ENCODE data around the gene FBXL17.

Gene FBXL17

DNA sequence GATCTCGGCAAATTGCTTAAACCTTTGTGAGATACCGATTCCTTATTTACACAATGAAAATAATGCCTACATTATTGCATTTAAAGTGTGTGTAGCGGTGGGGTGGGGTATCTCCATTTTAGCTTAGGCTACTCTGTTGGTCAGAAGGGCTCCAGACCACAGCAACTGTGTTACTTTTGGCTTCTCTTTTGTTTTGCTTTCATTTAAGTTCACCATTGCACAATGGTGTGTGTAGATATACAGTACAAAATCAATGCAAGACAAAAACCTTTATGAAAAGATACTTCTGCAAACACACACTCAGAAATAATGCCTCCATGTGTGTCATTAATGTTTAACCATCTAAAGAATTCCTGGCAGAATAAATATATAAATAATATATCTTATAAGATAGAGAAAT lies 279.4 kb downstream of the FBXL17 start:
- H3K4me1 ChIP-seq (ENCODE audit: insufficient read depth, low read length) = peaks cover 9% of the 10 kb centered on the region
- H3K9me3 ChIP-seq (ENCODE audit: low read length) = no peaks in the 10 kb centered on the region
- H2AFZ ChIP-seq (ENCODE audit: low read depth, low read length) = no peak overlapping the region
- no peaks in the 10 kb centered on the region for H3K36me3 ChIP-seq (ENCODE audit: insufficient read depth, low read length)
- no peaks in the 10 kb centered on the region for H3K27me3 ChIP-seq (ENCODE audit: insufficient read depth, low read length)
- H3K4me3 ChIP-seq (ENCODE audit: low read length) = no peak overlapping the region

DNA sequence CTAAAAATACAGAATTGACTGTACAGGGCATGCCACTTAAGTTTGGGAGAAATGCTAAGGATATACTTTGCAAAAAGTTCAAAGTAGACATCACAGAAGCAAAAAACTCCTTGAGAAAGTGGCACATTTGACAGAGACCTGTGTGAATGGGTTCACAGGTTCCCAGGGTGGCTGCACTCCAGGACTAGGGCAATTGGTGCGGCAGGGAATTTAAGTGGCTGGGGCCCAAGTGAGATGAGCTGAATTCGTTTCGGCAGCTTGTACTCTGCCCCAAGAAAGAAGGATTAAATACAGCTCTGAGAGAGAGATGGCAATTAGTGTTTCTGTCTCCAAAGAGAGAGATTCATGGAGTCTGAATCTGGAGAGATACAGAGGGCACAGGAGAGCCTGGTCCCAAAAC lies 280.1 kb downstream of the FBXL17 start:
- H3K27me3 ChIP-seq (ENCODE audit: insufficient read depth, low read length) = no peaks in the 10 kb centered on the region
- H3K36me3 ChIP-seq (ENCODE audit: insufficient read depth, low read length) = no peaks in the 10 kb centered on the region

DNA sequence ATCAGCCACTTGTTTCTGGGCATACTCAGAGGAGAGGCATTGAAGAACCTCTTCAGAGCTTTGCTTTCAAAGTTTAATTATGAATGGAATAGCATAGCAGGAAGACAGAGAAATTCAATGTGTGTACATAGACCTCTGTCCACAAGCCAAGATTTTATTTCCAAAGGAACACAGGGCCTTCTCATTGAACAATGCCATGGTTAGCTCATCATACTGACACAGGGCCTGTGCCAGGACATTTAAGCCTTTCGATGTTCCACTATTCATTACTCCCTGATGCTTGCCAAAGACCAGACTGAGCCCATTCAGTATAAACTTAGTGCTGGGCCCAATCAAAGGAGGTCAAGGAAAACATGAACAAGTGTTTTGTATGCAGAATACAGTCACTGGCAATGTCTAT lies 280.8 kb downstream of the FBXL17 start:
- Histone ChIP-seq H2AFZ (ENCODE audit: low read depth, low read length) (no peak overlapping the region), H3K27me3 (ENCODE audit: insufficient read depth, low read length) (no peaks in the 10 kb centered on the region), H3K9me3 (ENCODE audit: low read length) (no peaks in the 10 kb centered on the region)

More for the DNA sequence above, 280.1 kb downstream of the FBXL17 start:
- Histone ChIP-seq H2AFZ (ENCODE audit: low read depth, low read length) (no peak overlapping the region), H3K9me3 (ENCODE audit: low read length) (no peaks in the 10 kb centered on the region), H3K4me3 (ENCODE audit: low read length) (no peak overlapping the region), H3K4me1 (ENCODE audit: insufficient read depth, low read length) (peaks cover 9% of the 10 kb centered on the region)

DNA sequence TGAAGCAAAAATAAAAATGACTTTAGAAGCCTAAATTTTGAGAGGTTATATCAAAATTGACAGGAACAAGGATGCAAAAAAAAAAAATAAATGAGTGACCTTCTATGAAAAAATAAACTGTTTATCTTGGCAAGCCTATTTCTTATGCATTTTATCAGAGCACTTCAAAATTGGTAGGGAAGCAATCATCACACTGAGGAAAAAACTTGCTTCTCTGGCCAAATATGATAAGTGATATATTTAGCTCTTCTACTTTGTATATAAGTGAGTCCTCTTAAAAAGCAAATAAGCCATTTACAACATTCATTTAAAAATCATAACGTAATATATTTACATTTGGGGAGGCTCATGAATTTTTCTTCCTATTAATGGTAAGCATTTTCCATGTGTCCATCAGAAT lies 287.1 kb downstream of the FBXL17 start:
- H3K4me1 ChIP-seq (ENCODE audit: insufficient read depth, low read length) = no peaks in the 10 kb centered on the region
- no peaks in the 10 kb centered on the region for H3K27me3 ChIP-seq (ENCODE audit: insufficient read depth, low read length)
- no peak overlapping the region for H3K4me3 ChIP-seq (ENCODE audit: low read length)
- H2AFZ ChIP-seq (ENCODE audit: low read depth, low read length) = no peak overlapping the region
- no peaks in the 10 kb centered on the region for H3K36me3 ChIP-seq (ENCODE audit: insufficient read depth, low read length)
- no peaks in the 10 kb centered on the region for H3K9me3 ChIP-seq (ENCODE audit: low read length)

More for the DNA sequence above, 280.8 kb downstream of the FBXL17 start:
- H3K4me1 ChIP-seq (ENCODE audit: insufficient read depth, low read length) = peaks cover 9% of the 10 kb centered on the region
- no peak overlapping the region for H3K4me3 ChIP-seq (ENCODE audit: low read length)
- no peaks in the 10 kb centered on the region for H3K36me3 ChIP-seq (ENCODE audit: insufficient read depth, low read length)

DNA sequence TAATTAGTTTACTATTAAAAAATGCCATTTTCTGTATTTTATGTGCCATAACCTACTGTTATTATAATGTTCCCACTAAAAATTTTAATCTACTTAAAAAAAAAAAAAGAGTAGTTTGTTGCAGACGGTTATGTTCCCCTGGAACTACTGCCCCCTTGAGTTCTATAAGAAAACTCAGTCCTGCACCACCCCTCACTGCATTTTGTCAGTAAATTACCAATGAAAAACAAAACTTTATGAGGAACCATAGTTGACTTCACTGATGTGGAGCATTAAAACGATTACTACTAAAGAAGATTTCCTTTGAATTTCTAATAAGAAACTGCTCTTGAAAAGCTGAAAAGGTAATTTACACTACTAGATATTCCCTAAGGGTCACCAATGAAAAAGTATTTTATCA lies 288.7 kb downstream of the FBXL17 start:
- Histone ChIP-seq H2AFZ (ENCODE audit: low read depth, low read length) (no peak overlapping the region), H3K4me3 (ENCODE audit: low read length) (no peak overlapping the region), H3K9me3 (ENCODE audit: low read length) (no peaks in the 10 kb centered on the region), H3K27me3 (ENCODE audit: insufficient read depth, low read length) (no peaks in the 10 kb centered on the region), H3K36me3 (ENCODE audit: insufficient read depth, low read length) (no peaks in the 10 kb centered on the region), H3K4me1 (ENCODE audit: insufficient read depth, low read length) (no peaks in the 10 kb centered on the region)

DNA sequence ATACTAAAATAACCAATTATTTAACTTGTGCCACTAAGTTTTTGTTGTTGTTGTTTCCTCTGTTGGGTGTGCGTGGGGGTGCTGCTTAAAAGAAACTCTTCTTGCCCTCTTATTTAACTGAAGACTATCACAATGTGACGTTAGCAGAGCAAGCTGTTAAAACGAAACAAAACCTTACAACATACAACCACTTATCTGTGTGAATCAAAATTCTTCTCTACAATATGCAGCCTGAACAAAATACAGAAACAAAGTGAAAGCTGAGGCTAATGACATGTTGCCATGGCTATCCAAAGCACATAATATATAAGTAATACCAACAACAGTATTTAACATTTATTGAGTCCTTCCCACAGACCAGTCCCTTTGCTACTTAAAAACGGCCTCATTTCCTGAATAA lies 291.0 kb downstream of the FBXL17 start:
- no peaks in the 10 kb centered on the region for H3K27me3 ChIP-seq (ENCODE audit: insufficient read depth, low read length)
- no peaks in the 10 kb centered on the region for H3K4me1 ChIP-seq (ENCODE audit: insufficient read depth, low read length)
- H2AFZ ChIP-seq (ENCODE audit: low read depth, low read length) = no peak overlapping the region
- no peaks in the 10 kb centered on the region for H3K36me3 ChIP-seq (ENCODE audit: insufficient read depth, low read length)
- H3K4me3 ChIP-seq (ENCODE audit: low read length) = no peak overlapping the region
- H3K9me3 ChIP-seq (ENCODE audit: low read length) = no peaks in the 10 kb centered on the region

DNA sequence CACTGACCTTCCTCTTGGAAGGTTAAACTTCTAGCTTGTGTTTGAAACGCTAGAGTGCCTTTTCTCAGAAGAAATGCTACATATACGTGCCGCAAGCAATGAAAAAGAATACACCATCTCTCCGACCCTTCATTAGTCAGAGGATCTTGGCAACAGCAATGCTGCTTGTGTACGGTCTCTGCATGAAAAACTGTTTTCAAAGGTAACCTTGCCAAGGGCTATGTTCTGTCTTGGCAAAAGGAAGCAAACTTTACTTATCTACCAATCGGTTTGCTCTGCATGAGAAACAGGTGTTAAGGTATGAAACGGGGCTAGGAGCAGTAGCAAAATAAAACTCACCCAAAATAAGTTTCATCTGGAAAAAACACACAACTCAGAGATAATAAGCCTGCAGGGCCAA lies 297.8 kb downstream of the FBXL17 start:
- Histone ChIP-seq H3K9me3 (ENCODE audit: low read length) (no peaks in the 10 kb centered on the region), H2AFZ (ENCODE audit: low read depth, low read length) (no peak overlapping the region), H3K4me3 (ENCODE audit: low read length) (no peak overlapping the region), H3K27me3 (ENCODE audit: insufficient read depth, low read length) (no peaks in the 10 kb centered on the region), H3K4me1 (ENCODE audit: insufficient read depth, low read length) (peaks cover 7% of the 10 kb centered on the region), H3K36me3 (ENCODE audit: insufficient read depth, low read length) (no peaks in the 10 kb centered on the region)

DNA sequence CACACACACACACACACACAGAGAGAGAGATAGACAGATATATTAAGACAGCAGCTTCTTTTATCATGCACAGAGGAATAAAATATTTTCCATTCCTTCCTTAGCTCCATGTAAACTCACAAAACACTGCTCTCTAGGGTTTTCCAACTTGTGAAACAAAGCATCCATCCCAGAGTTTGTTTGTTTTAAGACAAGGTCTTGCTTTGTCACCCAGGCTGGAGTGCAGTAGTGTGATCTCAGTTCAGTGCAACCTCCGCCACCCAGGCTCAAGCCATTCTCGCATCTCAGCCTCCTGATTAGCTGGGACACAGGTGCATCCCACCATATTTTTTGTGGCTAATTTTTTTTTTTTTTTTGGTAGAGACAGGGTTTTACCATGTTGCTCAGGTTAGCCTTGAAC lies 298.7 kb downstream of the FBXL17 start:
- Histone ChIP-seq H3K27me3 (ENCODE audit: insufficient read depth, low read length) (no peaks in the 10 kb centered on the region), H3K36me3 (ENCODE audit: insufficient read depth, low read length) (no peaks in the 10 kb centered on the region), H3K4me1 (ENCODE audit: insufficient read depth, low read length) (peaks cover 7% of the 10 kb centered on the region), H2AFZ (ENCODE audit: low read depth, low read length) (no peak overlapping the region), H3K4me3 (ENCODE audit: low read length) (no peak overlapping the region), H3K9me3 (ENCODE audit: low read length) (no peaks in the 10 kb centered on the region)

DNA sequence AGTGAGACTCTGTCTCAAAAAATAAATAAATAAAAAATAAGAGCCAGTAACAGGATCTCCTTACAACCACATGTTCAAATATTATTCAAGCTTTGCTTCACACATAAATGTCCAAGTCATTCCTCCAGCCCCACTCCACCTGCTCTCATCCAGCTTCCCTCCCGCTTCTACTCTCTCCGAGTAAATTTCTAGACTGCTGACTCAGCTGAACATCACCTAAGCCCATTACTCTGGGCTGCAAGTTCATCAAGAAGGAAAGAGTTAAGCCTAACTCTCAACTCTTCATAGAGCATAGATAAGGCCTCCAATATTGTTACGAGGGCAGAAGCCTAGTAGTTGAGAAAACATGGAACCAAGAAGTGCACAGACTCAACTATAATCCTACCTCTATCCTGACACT lies 300.2 kb downstream of the FBXL17 start:
- peaks cover 7% of the 10 kb centered on the region for H3K4me1 ChIP-seq (ENCODE audit: insufficient read depth, low read length)
- H3K36me3 ChIP-seq (ENCODE audit: insufficient read depth, low read length) = no peaks in the 10 kb centered on the region
- H3K9me3 ChIP-seq (ENCODE audit: low read length) = no peaks in the 10 kb centered on the region
- no peak overlapping the region for H3K4me3 ChIP-seq (ENCODE audit: low read length)
- H2AFZ ChIP-seq (ENCODE audit: low read depth, low read length) = no peak overlapping the region
- no peaks in the 10 kb centered on the region for H3K27me3 ChIP-seq (ENCODE audit: insufficient read depth, low read length)

DNA sequence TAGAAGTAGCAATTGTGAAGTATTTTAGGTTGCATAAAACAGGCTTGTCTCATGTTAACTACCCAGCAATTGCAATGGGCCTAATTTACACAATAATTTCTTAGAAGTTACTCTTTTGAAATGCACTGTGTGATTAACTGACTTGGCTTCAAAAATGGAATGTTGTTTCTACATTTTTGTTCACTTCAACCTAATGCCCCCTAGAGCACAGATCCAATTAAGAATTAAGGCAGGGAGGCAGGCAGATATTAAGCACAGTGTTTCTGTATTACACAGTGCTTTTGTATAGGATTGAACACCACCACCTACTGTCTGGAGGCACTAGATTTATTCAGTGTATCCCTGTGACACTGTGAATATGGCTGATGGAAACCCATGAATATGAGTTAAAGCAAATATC lies 302.1 kb downstream of the FBXL17 start:
- Histone ChIP-seq H3K9me3 (ENCODE audit: low read length) (peaks cover 2% of the 10 kb centered on the region), H3K27me3 (ENCODE audit: insufficient read depth, low read length) (no peaks in the 10 kb centered on the region), H2AFZ (ENCODE audit: low read depth, low read length) (no peak overlapping the region), H3K4me1 (ENCODE audit: insufficient read depth, low read length) (peaks cover 7% of the 10 kb centered on the region), H3K36me3 (ENCODE audit: insufficient read depth, low read length) (no peaks in the 10 kb centered on the region), H3K4me3 (ENCODE audit: low read length) (no peak overlapping the region)

DNA sequence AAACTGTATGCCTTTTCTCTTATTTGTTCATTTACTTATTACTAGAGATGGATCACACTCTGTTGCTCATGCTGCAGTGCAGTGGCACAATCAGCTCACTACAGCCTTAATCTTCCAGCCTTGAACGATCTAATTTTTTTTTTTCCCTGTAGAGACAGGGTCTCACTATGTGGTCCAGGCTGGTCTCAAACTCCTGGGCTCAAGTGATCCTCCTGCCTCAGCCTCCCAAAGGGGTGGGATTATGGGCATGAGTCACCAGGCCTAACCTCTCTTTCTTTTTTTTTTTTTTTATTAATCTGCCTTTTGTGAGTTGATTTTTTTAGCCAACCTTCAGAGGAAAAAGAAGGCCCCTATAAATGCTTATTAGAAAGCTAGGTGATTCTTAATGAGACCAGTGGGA lies 303.0 kb downstream of the FBXL17 start:
- no peaks in the 10 kb centered on the region for H3K36me3 ChIP-seq (ENCODE audit: insufficient read depth, low read length)
- no peaks in the 10 kb centered on the region for H3K27me3 ChIP-seq (ENCODE audit: insufficient read depth, low read length)
- no peak overlapping the region for H3K4me3 ChIP-seq (ENCODE audit: low read length)
- H2AFZ ChIP-seq (ENCODE audit: low read depth, low read length) = no peak overlapping the region
- H3K9me3 ChIP-seq (ENCODE audit: low read length) = peaks cover 2% of the 10 kb centered on the region
- H3K4me1 ChIP-seq (ENCODE audit: insufficient read depth, low read length) = peaks cover 4% of the 10 kb centered on the region

DNA sequence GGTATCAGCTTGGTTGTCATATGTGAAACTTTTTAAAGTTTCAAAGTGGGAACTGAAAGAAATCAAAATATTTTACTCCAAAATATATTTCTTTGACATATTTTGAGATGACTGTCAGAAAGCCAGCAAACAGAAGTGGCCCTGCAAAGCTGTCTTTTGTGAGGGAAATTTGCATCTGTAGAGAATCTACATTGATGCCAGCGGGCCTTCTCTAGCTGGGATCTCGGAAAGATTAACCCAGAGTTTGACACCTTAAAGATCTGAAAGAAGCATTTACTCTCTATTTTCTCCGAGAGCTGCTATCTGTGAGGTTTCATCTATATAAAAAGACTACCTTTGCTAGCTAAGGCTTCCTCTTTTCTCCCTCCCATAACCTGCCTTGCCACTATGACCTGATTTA lies 303.6 kb downstream of the FBXL17 start:
- peaks cover 2% of the 10 kb centered on the region for H3K4me1 ChIP-seq (ENCODE audit: insufficient read depth, low read length)
- no peaks in the 10 kb centered on the region for H3K27me3 ChIP-seq (ENCODE audit: insufficient read depth, low read length)
- H3K36me3 ChIP-seq (ENCODE audit: insufficient read depth, low read length) = no peaks in the 10 kb centered on the region
- H3K9me3 ChIP-seq (ENCODE audit: low read length) = peaks cover 2% of the 10 kb centered on the region
- no peak overlapping the region for H2AFZ ChIP-seq (ENCODE audit: low read depth, low read length)
- no peak overlapping the region for H3K4me3 ChIP-seq (ENCODE audit: low read length)

DNA sequence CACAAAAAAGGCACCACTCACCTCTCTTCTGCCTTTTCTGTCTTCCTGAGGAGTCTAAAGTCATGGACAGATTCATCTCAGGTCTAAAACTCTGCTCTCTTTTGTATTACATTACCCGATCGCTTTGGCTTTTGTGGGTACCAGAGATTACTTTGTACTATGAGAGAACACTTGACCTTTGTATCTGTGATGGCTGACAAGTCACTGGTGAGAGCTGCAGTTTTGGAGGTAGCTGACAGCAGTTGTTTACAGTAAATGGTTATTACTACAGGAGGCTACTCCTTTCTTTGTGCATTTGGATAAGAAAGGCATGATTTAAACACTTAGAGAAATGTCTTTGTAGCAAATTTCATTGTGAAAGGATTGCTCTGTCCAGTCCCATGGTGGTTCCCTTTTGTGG lies 307.3 kb downstream of the FBXL17 start:
- H3K9me3 ChIP-seq (ENCODE audit: low read length) = peaks cover 2% of the 10 kb centered on the region
- H3K4me3 ChIP-seq (ENCODE audit: low read length) = no peak overlapping the region
- H3K4me1 ChIP-seq (ENCODE audit: insufficient read depth, low read length) = no peaks in the 10 kb centered on the region
- H2AFZ ChIP-seq (ENCODE audit: low read depth, low read length) = no peak overlapping the region
- H3K27me3 ChIP-seq (ENCODE audit: insufficient read depth, low read length) = no peaks in the 10 kb centered on the region
- H3K36me3 ChIP-seq (ENCODE audit: insufficient read depth, low read length) = no peaks in the 10 kb centered on the region

DNA sequence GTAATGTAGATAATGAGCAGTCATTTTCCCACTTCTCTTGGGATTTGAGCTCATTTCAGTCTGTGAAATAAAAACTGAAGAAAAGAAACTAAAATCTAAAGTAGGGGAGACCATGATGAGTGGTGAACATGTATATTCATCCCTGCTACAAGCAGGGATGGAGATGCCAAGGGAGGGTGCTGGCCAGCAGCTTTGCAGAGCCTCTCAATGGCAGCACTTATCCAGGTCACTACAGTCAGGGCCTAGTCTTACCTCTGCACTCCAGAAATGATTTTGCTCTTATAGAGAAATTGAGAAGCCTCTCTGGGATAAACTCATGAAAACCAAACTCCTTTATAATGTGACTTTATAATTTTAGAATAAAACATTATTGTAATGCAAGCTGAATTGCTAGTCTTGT lies 317.6 kb downstream of the FBXL17 start:
- no peaks in the 10 kb centered on the region for H3K9me3 ChIP-seq (ENCODE audit: low read length)
- H2AFZ ChIP-seq (ENCODE audit: low read depth, low read length) = no peak overlapping the region

More for the DNA sequence above, 317.6 kb downstream of the FBXL17 start:
- Histone ChIP-seq H3K4me1 (ENCODE audit: insufficient read depth, low read length) (peaks cover 2% of the 10 kb centered on the region), H3K4me3 (ENCODE audit: low read length) (no peak overlapping the region), H3K27me3 (ENCODE audit: insufficient read depth, low read length) (no peaks in the 10 kb centered on the region), H3K36me3 (ENCODE audit: insufficient read depth, low read length) (no peaks in the 10 kb centered on the region)
